Gastroesophageal sphincter (tissue), 4 donors: Measurements from ENCODE around the gene SPINK14. TPM values are rescaled to one million over a fixed set of nuclear protein-coding genes. Genes with fewer than 3 reads are reported as not detected.

Experiments
- ATAC-seq: fragments of 150-250 bp; one replicate; pipeline ENCODE4 v1.9.1; 2016; ENCODE audit warnings: mild to moderate bottlenecking, moderate library complexity
- H3K27ac ChIP-seq, 4 donors: fragments of 200-600 bp; sonication (generic) in 3 of 4; 1 replicate in 3 of 4; 2 replicates in 1 of 4; pipeline ENCODE4 v1.5.1; 2016 to 2019
- H3K27me3 ChIP-seq: fragments of 200-600 bp; sonication (generic); one replicate; pipeline ENCODE4 v1.5.1; 2019
- H3K36me3 ChIP-seq, 2 donors: fragments of 200-600 bp; sonication (generic); one replicate each; pipeline ENCODE4 v1.5.1; 2019; ENCODE audit warnings: control low read depth in 1 of 2
- H3K4me1 ChIP-seq, 3 donors: fragments of 200-600 bp; sonication (generic); 1 replicate in 2 of 3; 2 replicates in 1 of 3; pipeline ENCODE4 v1.5.1; 2016 to 2019; ENCODE audit warnings: control low read depth in 2 of 3
- H3K4me3 ChIP-seq, 2 donors: fragments of 200-600 bp; sonication (generic); one replicate each; pipeline ENCODE4 v1.5.1; 2019; ENCODE audit warnings: mild to moderate bottlenecking in 1 of 2, moderate library complexity in 1 of 2
- H3K9me3 ChIP-seq, 3 donors: fragments of 200-600 bp; sonication (generic); one replicate each; pipeline ENCODE4 v1.5.1; 2017 to 2019; ENCODE audit warnings: control low read depth in 2 of 3
- CTCF ChIP-seq, 4 experiments: fragments of 200-600 bp in 2 of 4; fragments of 450-650 bp in 2 of 4; sonication (generic) in 1 of 4; IDR thresholded peaks; one replicate each; pipeline ENCODE4 v1.5.1; 2017 to 2019; ENCODE audit warnings: antibody characterized with exemption in 4 of 4, mild to moderate bottlenecking in 2 of 4, moderate library complexity in 2 of 4
- EP300 ChIP-seq: sonication (generic); formaldehyde crosslinking; IDR thresholded peaks from one replicate; pipeline ENCODE4 v1.6.1; 2017; ENCODE audit warnings: antibody characterized with exemption, mild to moderate bottlenecking
- POLR2A ChIP-seq, 2 donors: fragments of 450-650 bp; IDR thresholded peaks; one replicate each; pipeline ENCODE4 v1.6.1; 2017; ENCODE audit warnings: antibody characterized with exemption in 2 of 2, mild to moderate bottlenecking in 2 of 2, moderate library complexity in 1 of 2
- POLR2AphosphoS5 ChIP-seq: sonication (generic); formaldehyde crosslinking; IDR thresholded peaks from one replicate; pipeline ENCODE4 v1.6.1; 2017; ENCODE audit warnings: antibody characterized with exemption
- WGBS, 2 donors: methylation state at CpG; one replicate each; pipeline ENCODE4 v1.1.5; 2018; ENCODE audit warnings: low coverage in 1 of 2; 5-methylcytosine and 5-hydroxymethylcytosine counted together
- total RNA-seq, 4 donors: library from RNA; depleted of rRNA; stranded (reverse); fragments of >200 nt; gene quantifications; one replicate each; pipeline ENCODE4 v1.1.0, GENCODE V29; 2016

SPINK14 gene
- total RNA-seq = not detected

GRCh38 chr5:148168246-148168645, at the start of gene SPINK14:
Gene SPINK14 (plus strand): TSS chr5:148168546. CDS start chr5:148169733, 1,187 bp downstream.
- 86% methylated on average over 1 of the region's 1 CpG; no CpG with 5 or more reads in 1 of the 2 donors for WGBS, 2 donors
- ATAC-seq = no peak
- TF ChIP-seq CTCF (IDR thresholded peaks at IDR 0.05) = no peak
- no peak for TF ChIP-seq POLR2AphosphoS5
- no peak for TF ChIP-seq EP300
- TF ChIP-seq POLR2A (IDR thresholded peaks at IDR 0.05) = no peak

GRCh38 chr5:148120317-148120716, 48.0 kb upstream of the SPINK14 start:
- H3K36me3 ChIP-seq = no peaks in the 10 kb centered on the region
- TF ChIP-seq CTCF (IDR thresholded peaks at IDR 0.05) (no peak), POLR2AphosphoS5 (no peak), POLR2A (IDR thresholded peaks at IDR 0.05) (no peak), EP300 (no peak)
- no peak for ATAC-seq
- H3K27me3 ChIP-seq = no peaks in the 10 kb centered on the region
- no peaks in the 10 kb centered on the region for H3K9me3 ChIP-seq
- H3K27ac ChIP-seq = no peak overlapping the region
- no peak overlapping the region for H3K4me3 ChIP-seq
- no peaks in the 10 kb centered on the region for H3K4me1 ChIP-seq
- WGBS, 2 donors = 71 to 81% methylated on average over 2 to 3 of the region's 3 CpGs

More at GRCh38 chr5:148168246-148168645, at the start of gene SPINK14:
- H3K36me3 ChIP-seq = no peaks in the 10 kb centered on the region
- no peaks in the 10 kb centered on the region for H3K9me3 ChIP-seq
- H3K27me3 ChIP-seq = no peaks in the 10 kb centered on the region
- no peak within 1 kb of the TSS for H3K4me3 ChIP-seq
- H3K27ac ChIP-seq = no peak within 1 kb of the TSS
- no peaks in the 10 kb centered on the region for H3K4me1 ChIP-seq

GRCh38 chr5:148125641-148126040, 42.7 kb upstream of the SPINK14 start:
- TF ChIP-seq EP300 (no peak), POLR2A (IDR thresholded peaks at IDR 0.05) (no peak), POLR2AphosphoS5 (no peak), CTCF (IDR thresholded peaks at IDR 0.05) (no peak)
- no peak for ATAC-seq
- no peak overlapping the region for H3K4me3 ChIP-seq
- no peaks in the 10 kb centered on the region for H3K9me3 ChIP-seq
- no peaks in the 10 kb centered on the region for H3K27me3 ChIP-seq
- H3K36me3 ChIP-seq = no peaks in the 10 kb centered on the region
- 51 to 56% methylated on average over 3 of the region's 3 CpGs for WGBS, 2 donors
- H3K4me1 ChIP-seq = no peaks in the 10 kb centered on the region
- no peak overlapping the region for H3K27ac ChIP-seq

- H3K27ac ChIP-seq = no peak overlapping the region
- no peak for ATAC-seq
- H3K4me1 ChIP-seq = no peaks in the 10 kb centered on the region
- H3K9me3 ChIP-seq = no peaks in the 10 kb centered on the region
- H3K27me3 ChIP-seq = no peaks in the 10 kb centered on the region
- no peak for TF ChIP-seq EP300
- TF ChIP-seq POLR2A (IDR thresholded peaks at IDR 0.05) = no peak
- TF ChIP-seq POLR2AphosphoS5 = no peak
- TF ChIP-seq CTCF (IDR thresholded peaks at IDR 0.05) = no peak
- H3K4me3 ChIP-seq = no peak overlapping the region
- 74 to 100% methylated on average over 3 to 5 of the region's 5 CpGs for WGBS, 2 donors
- no peaks in the 10 kb centered on the region for H3K36me3 ChIP-seq
These were observed 33.0 kb upstream of the SPINK14 start for GRCh38 chr5:148135091-148136048.

- TF ChIP-seq POLR2A (IDR thresholded peaks at IDR 0.05) (no peak), CTCF (IDR thresholded peaks at IDR 0.05) (no peak), POLR2AphosphoS5 (no peak)
- no peaks in the 10 kb centered on the region for H3K36me3 ChIP-seq
- WGBS, 2 donors = 73 to 76% methylated on average over 3 of the region's 3 CpGs
These were observed 27.5 kb upstream of the SPINK14 start for GRCh38 chr5:148140846-148141245.

More at GRCh38 chr5:148140846-148141245, 27.5 kb upstream of the SPINK14 start:
- H3K4me1 ChIP-seq = no peaks in the 10 kb centered on the region
- H3K9me3 ChIP-seq = no peaks in the 10 kb centered on the region
- ATAC-seq = no peak
- H3K4me3 ChIP-seq = no peak overlapping the region
- no peaks in the 10 kb centered on the region for H3K27me3 ChIP-seq
- no peak overlapping the region for H3K27ac ChIP-seq
